PC-9 (cell line): ENCODE measurements around the gene UBE2B. TPM values are rescaled to one million over a fixed set of nuclear protein-coding genes. Genes with fewer than 3 reads are reported as not detected.
A peak's percentile ranks its signal among the peaks of the same experiment; 100 is the strongest.

Experiments used
- BruUV-seq: library from RNA; stranded (reverse); fragments of 400-500 nt; replicated peaks from 2 replicates; lab custom pipeline; 2021; lab: Mats Ljungman, UMichigan
- CTCF ChIA-PET: fragments of 300-600 bp; sonication (Branson Sonifier 250); formaldehyde crosslinking; loops from one replicate; lab custom pipeline; 2022; ENCODE audit warnings: antibody characterized with exemption; lab: Charles Lee
- POLR2A ChIA-PET: fragments of 300-600 bp; sonication (Branson Sonifier 250); formaldehyde crosslinking; loops from one replicate; lab custom pipeline; 2022; ENCODE audit warnings: antibody characterized with exemption; ENCODE audit not compliant: unreplicated experiment; lab: Charles Lee
- DNase-seq, 2 experiments: peaks; one replicate each; pipeline versions ENCODE4 v3.0.0 to v3.0.0-alpha.2; 2015 to 2022; ENCODE audit warnings: mixed read lengths in 1 of 2
- H2AFZ ChIP-seq: fragments of 200-600 bp; sonication (generic); 2 replicates; pipeline ENCODE4 v1.8.1; 2017; ENCODE audit warnings: antibody characterized with exemption
- H3F3A ChIP-seq: fragments of 200-600 bp; sonication (generic); 2 replicates; pipeline ENCODE4 v1.8.1; 2017; ENCODE audit warnings: antibody characterized with exemption, mild to moderate bottlenecking, low read depth; ENCODE audit not compliant: insufficient read depth
- H3K27ac ChIP-seq: fragments of 200-600 bp; sonication (generic); 2 replicates; pipeline ENCODE4 v1.6.1; 2016; ENCODE audit warnings: mixed run types
- H3K27me3 ChIP-seq: fragments of 200-600 bp; sonication (generic); 2 replicates; pipeline ENCODE4 v1.6.1; 2016; ENCODE audit warnings: low read depth, mixed run types; ENCODE audit not compliant: insufficient read depth
- H3K36me3 ChIP-seq: fragments of 200-600 bp; sonication (generic); 2 replicates; pipeline ENCODE4 v1.6.1; 2016; ENCODE audit warnings: low read depth, mixed run types
- H3K4me1 ChIP-seq: fragments of 200-600 bp; sonication (generic); replicated peaks from 2 replicates; pipeline ENCODE4 v1.6.1; 2016; ENCODE audit warnings: mixed run types; ENCODE audit not compliant: insufficient read depth
- H3K4me2 ChIP-seq: fragments of 200-600 bp; sonication (generic); 2 replicates; pipeline ENCODE4 v1.6.1; 2017; ENCODE audit warnings: mixed run types
- H3K4me3 ChIP-seq: fragments of 200-600 bp; sonication (generic); 2 replicates; pipeline ENCODE4 v1.6.1; 2016; ENCODE audit warnings: mixed run types
- H3K79me2 ChIP-seq: fragments of 200-600 bp; sonication (generic); 2 replicates; pipeline ENCODE4 v1.6.1; 2017; ENCODE audit warnings: low read depth, mixed run types
- H3K9me2 ChIP-seq: fragments of 200-600 bp; sonication (generic); 2 replicates; pipeline ENCODE4 v1.8.1; 2017; ENCODE audit warnings: mild to moderate bottlenecking; ENCODE audit not compliant: insufficient read depth
- H3K9me3 ChIP-seq: fragments of 200-600 bp; sonication (generic); 2 replicates; pipeline ENCODE4 v1.8.1; 2016; ENCODE audit warnings: low read depth; ENCODE audit not compliant: insufficient read depth
- H4K20me1 ChIP-seq: fragments of 200-600 bp; sonication (generic); 2 replicates; pipeline ENCODE4 v1.8.1; 2017; ENCODE audit not compliant: insufficient read depth
- EZH2 ChIP-seq: fragments of 200-600 bp; sonication (generic); IDR thresholded peaks from 2 replicates; pipeline ENCODE4 v1.8.0; 2017; ENCODE audit warnings: antibody characterized with exemption, low read depth
- intact Hi-C: fragments of 100-400 bp; cut with micrococcal nuclease; formaldehyde crosslinking; loops from one replicate; pipeline ENCODE4 v1.10.0; 2022; ENCODE audit not compliant: unreplicated experiment
- total RNA-seq: library from RNA; stranded (reverse); gene quantifications from 2 replicates; pipeline ENCODE4 v1.2.3, GENCODE V29; 2021
- TF ChIP-seq, protein P1 (sequence below): fragments of 200-600 bp; sonication (generic); conservative IDR thresholded peaks from 2 replicates; pipeline ENCODE4 v1.6.1; 2017; ENCODE audit warnings: mixed run types, antibody characterized with exemption, mild to moderate bottlenecking, moderate library complexity

The UBE2B gene
- total RNA-seq, 1 experiment from 2014 or later: 85.5 TPM

DNA sequence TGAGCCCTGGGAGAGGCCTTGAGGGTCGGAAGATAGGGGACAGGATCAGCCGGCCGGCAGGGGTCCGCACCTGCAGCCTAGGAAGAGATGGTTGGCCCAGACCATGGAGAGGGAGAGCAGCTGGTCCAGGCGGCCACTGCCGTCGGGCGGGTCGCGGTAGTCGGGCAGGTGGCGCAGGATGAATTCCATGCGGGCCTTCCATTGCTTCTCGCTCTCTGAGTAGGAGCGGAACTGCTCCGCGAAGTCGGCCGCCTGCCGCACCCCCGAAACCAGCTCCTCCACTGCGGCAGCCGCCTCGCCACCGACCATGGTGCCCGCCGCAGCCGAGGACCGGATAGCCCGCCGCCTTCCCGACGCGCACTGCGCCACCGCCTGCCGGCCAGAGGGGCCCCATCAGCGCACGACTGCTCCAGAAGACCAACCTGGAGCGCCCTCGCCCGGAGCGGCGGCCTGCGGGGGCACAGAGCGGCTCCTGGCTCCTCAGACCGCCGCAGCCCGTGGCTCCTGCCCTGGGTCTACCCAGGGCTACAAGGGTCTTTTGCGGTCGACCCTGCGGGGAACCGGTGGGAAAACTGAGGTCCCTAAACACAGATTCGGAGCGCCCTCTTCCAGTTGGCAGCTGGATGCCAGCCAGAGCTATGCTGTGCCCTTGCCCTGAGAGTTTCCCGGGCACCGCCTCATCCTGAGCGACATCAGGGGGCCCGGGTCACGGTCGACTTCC, 40.3 kb downstream of the UBE2B start, which contains the start of gene CDKN2AIPNL:
Gene CDKN2AIPNL, minus strand, starts transcription at position 336 of the 721 bp plus-strand sequence. Its CDS starts 27 bp downstream, at position 309.
- no peak within 1 kb of the TSS for H3K27ac ChIP-seq
- H3K4me2 ChIP-seq: peak within 1 kb of the TSS; percentile 98
- H3K79me2 ChIP-seq: peaks cover 24% of the 10 kb centered on the region
- peaks cover 16% of the 10 kb centered on the region for H3K4me1 ChIP-seq
- TF ChIP-seq, protein P1, sequence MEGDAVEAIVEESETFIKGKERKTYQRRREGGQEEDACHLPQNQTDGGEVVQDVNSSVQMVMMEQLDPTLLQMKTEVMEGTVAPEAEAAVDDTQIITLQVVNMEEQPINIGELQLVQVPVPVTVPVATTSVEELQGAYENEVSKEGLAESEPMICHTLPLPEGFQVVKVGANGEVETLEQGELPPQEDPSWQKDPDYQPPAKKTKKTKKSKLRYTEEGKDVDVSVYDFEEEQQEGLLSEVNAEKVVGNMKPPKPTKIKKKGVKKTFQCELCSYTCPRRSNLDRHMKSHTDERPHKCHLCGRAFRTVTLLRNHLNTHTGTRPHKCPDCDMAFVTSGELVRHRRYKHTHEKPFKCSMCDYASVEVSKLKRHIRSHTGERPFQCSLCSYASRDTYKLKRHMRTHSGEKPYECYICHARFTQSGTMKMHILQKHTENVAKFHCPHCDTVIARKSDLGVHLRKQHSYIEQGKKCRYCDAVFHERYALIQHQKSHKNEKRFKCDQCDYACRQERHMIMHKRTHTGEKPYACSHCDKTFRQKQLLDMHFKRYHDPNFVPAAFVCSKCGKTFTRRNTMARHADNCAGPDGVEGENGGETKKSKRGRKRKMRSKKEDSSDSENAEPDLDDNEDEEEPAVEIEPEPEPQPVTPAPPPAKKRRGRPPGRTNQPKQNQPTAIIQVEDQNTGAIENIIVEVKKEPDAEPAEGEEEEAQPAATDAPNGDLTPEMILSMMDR: peak; percentile 60
- no peak for TF ChIP-seq EZH2
- peak; percentile 65 to 89 for DNase-seq
- no TSS peak for BruUV-seq
- H3K27me3 ChIP-seq: no peaks in the 10 kb centered on the region
- ChIA-PET CTCF (interaction anchor here (0.6 to 1.1 kb wide), 4 partner anchors 92 to 326 kb away, joined by 3 read pairs; partner anchors contain the start of gene CAMLG), POLR2A (interaction anchor here (0.6 to 0.7 kb wide), 2 partner anchors 55 to 98 kb away, joined by 3 read pairs; no protein-coding TSS in a partner anchor)
- H3F3A ChIP-seq: no peaks in the 10 kb centered on the region
- intact Hi-C loops: loop anchor here (1.0 to 2.0 kb wide), 4 partner anchors 28 to 165 kb away; no protein-coding TSS in a partner anchor
- H3K9me2 ChIP-seq: no peaks in the 10 kb centered on the region
- H3K36me3 ChIP-seq: no peaks in the 10 kb centered on the region
- H3K9me3 ChIP-seq: no peaks in the 10 kb centered on the region
- no peaks in the 10 kb centered on the region for H4K20me1 ChIP-seq
- H2AFZ ChIP-seq: peak within 1 kb of the TSS; percentile 88
- H3K4me3 ChIP-seq: peak within 1 kb of the TSS; percentile 98

DNA sequence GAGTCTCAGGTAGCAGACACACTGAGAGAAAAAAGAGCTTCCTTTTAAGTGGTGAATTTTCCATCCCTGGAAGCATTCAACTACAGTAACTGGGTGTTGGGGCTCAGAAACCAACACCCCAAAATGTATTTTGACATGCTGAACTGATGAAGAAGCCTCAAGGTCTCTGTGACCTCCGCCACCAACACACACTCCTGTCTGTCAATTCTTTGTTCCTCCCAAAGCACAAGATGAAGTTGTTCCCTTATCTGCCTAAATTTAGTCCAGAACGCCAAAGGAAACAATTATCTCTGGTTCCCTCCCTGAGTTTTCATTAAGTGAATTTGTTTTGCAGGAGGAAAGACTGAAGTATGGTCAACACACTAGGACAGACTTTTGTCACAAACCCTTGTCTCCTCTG, 41.7 kb downstream of the UBE2B start:
- Histone ChIP-seq H3K4me1 (peaks cover 16% of the 10 kb centered on the region), H3K4me3 (no peak overlapping the region), H3K9me2 (no peaks in the 10 kb centered on the region), H3F3A (no peaks in the 10 kb centered on the region), H3K36me3 (no peaks in the 10 kb centered on the region), H4K20me1 (no peaks in the 10 kb centered on the region), H3K9me3 (no peaks in the 10 kb centered on the region), H3K79me2 (peaks cover 24% of the 10 kb centered on the region), H3K27ac (no peak overlapping the region), H3K27me3 (no peaks in the 10 kb centered on the region), H3K4me2 (no peak overlapping the region), H2AFZ (no peak overlapping the region)
- ChIA-PET POLR2A (interaction anchor here (0.7 kb wide), 1 partner anchor 93 kb away, joined by 4 read pairs; no protein-coding TSS in a partner anchor), CTCF (no interaction called here)
- BruUV-seq: no TSS peak
- no peak for DNase-seq
- TF ChIP-seq, protein P1: no peak
- TF ChIP-seq EZH2: no peak
- intact Hi-C loops: no loop called here

DNA sequence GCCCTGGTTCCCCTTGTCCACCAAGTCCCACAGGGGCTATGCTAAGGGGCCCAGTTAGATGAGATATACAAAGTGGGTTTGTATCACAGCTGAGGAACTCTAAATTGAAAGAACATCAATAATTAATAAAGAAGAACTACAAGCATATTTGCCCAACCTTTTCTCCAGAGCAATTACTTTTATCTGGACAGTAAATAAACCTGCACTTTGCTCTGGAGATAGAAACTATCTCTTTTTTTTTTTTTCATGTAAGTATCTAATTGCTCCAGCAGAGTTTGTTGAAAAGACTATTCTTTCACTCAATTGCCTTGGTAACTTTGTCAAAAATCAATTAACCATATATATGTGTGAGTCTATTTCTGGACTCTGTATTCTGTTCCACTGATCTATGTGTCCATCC, 46.3 kb downstream of the UBE2B start:
- H3K4me3 ChIP-seq: no peak overlapping the region
- no peaks in the 10 kb centered on the region for H3K9me2 ChIP-seq
- POLR2A ChIA-PET: interaction anchor here (0.6 kb wide), 1 partner anchor 35 kb away, joined by 3 read pairs; no protein-coding TSS in a partner anchor
- no peaks in the 10 kb centered on the region for H4K20me1 ChIP-seq
- H3K4me1 ChIP-seq: no peaks in the 10 kb centered on the region
- BruUV-seq: no TSS peak
- H3K4me2 ChIP-seq: no peak overlapping the region
- no peaks in the 10 kb centered on the region for H3K27me3 ChIP-seq
- no peaks in the 10 kb centered on the region for H3K9me3 ChIP-seq
- H3K27ac ChIP-seq: no peak overlapping the region
- no peaks in the 10 kb centered on the region for H3K79me2 ChIP-seq
- no peak for TF ChIP-seq EZH2
- TF ChIP-seq, protein P1: no peak
- intact Hi-C loops: no loop called here
- CTCF ChIA-PET: no interaction called here
- no peak for DNase-seq
- no peak overlapping the region for H2AFZ ChIP-seq
- H3K36me3 ChIP-seq: no peaks in the 10 kb centered on the region
- H3F3A ChIP-seq: no peaks in the 10 kb centered on the region
